H9 (cell line): ENCODE data around the gene FCAR. TPM values are rescaled to one million over a fixed set of nuclear protein-coding genes. Genes with fewer than 3 reads are reported as not detected.
"Not testable (repeated sequence)": the region's sequence is repeated elsewhere in the genome, so short reads cannot be mapped to it uniquely, and the experiment has no call there.

ENCODE experiments used
- DNase-seq: peaks from one replicate; pipeline ENCODE4 v3.0.0-alpha.2; 2017
- H2AFZ ChIP-seq: one replicate; pipeline ENCODE4 v1.6.1; 2013; ENCODE audit warnings: mild to moderate bottlenecking, low read length, control low read depth, moderate library complexity
- H2AK5ac ChIP-seq: 2 replicates; pipeline ENCODE4 v1.6.1; 2013; ENCODE audit warnings: low read length, control low read depth, mixed read lengths; ENCODE audit not compliant: insufficient read length
- H2BK120ac ChIP-seq: one replicate; pipeline ENCODE4 v1.6.1; 2013; ENCODE audit warnings: low read depth, mild to moderate bottlenecking, low read length, control low read depth, inconsistent platforms; ENCODE audit not compliant: poor library complexity, severe bottlenecking
- H2BK12ac ChIP-seq: 2 replicates; pipeline ENCODE4 v1.6.1; 2013; ENCODE audit warnings: low read length, control low read depth, mixed read lengths, low read depth; ENCODE audit not compliant: insufficient read length
- H2BK15ac ChIP-seq: 2 replicates; pipeline ENCODE4 v1.6.1; 2013; ENCODE audit warnings: low read depth, low read length, control low read depth
- H2BK20ac ChIP-seq: one replicate; pipeline ENCODE4 v1.6.1; 2013; ENCODE audit warnings: low read depth, mild to moderate bottlenecking, low read length, control low read depth, inconsistent platforms; ENCODE audit not compliant: poor library complexity, severe bottlenecking
- H2BK5ac ChIP-seq: 2 replicates; pipeline ENCODE4 v1.6.1; 2013; ENCODE audit warnings: low read length, control low read depth, mixed read lengths; ENCODE audit not compliant: insufficient read length
- H3K14ac ChIP-seq: 2 replicates; pipeline ENCODE4 v1.6.1; 2013; ENCODE audit warnings: low read length, control low read depth; ENCODE audit not compliant: insufficient read depth
- H3K18ac ChIP-seq: 2 replicates; pipeline ENCODE4 v1.6.1; 2013; ENCODE audit warnings: low read depth, mild to moderate bottlenecking, mixed read lengths, low read length, control low read depth; ENCODE audit not compliant: insufficient read length
- H3K23ac ChIP-seq: 2 replicates; pipeline ENCODE4 v1.6.1; 2013; ENCODE audit warnings: low read length, control low read depth, mixed read lengths, low read depth; ENCODE audit not compliant: insufficient read length
- H3K23me2 ChIP-seq: 2 replicates; pipeline ENCODE4 v1.6.1; 2013; ENCODE audit warnings: low read depth, mild to moderate bottlenecking, mixed read lengths, low read length, control low read depth; ENCODE audit not compliant: insufficient read length, poor library complexity, severe bottlenecking
- H3K27ac ChIP-seq: 2 replicates; pipeline ENCODE4 v1.5.1; 2013; ENCODE audit warnings: low read length, control low read depth, mixed read lengths, low read depth; ENCODE audit not compliant: insufficient read length
- H3K27me3 ChIP-seq: 2 replicates; pipeline ENCODE4 v1.6.1; 2013; ENCODE audit warnings: low read length, control low read depth, inconsistent platforms; ENCODE audit not compliant: insufficient read depth
- H3K4ac ChIP-seq: 2 replicates; pipeline ENCODE4 v1.6.1; 2013; ENCODE audit warnings: low read depth, mild to moderate bottlenecking, control low read depth, inconsistent platforms, low read length, moderate library complexity
- H3K4me1 ChIP-seq: 2 replicates; pipeline ENCODE4 v1.6.1; 2013; ENCODE audit warnings: low read length, control low read depth, inconsistent platforms; ENCODE audit not compliant: insufficient read depth
- H3K4me2 ChIP-seq: 2 replicates; pipeline ENCODE4 v1.6.1; 2013; ENCODE audit warnings: low read length, control low read depth, mixed read lengths; ENCODE audit not compliant: insufficient read length, insufficient read depth
- H3K56ac ChIP-seq: 2 replicates; pipeline ENCODE4 v1.6.1; 2013; ENCODE audit warnings: low read depth, mild to moderate bottlenecking, mixed read lengths, low read length, control low read depth; ENCODE audit not compliant: insufficient read length
- H3K79me1 ChIP-seq: 2 replicates; pipeline ENCODE4 v1.6.1; 2013; ENCODE audit warnings: low read depth, mild to moderate bottlenecking, moderate library complexity, low read length, control low read depth, inconsistent platforms; ENCODE audit not compliant: insufficient read depth, poor library complexity, severe bottlenecking
- H3K79me2 ChIP-seq: 2 replicates; pipeline ENCODE4 v1.6.1; 2013; ENCODE audit warnings: low read length, control low read depth, inconsistent platforms; ENCODE audit not compliant: insufficient read depth
- H3K9ac ChIP-seq: 2 replicates; pipeline ENCODE4 v1.6.1; 2013; ENCODE audit warnings: low read length, control low read depth, mixed read lengths; ENCODE audit not compliant: insufficient read length; ENCODE audit errors: extremely low read depth
- H3K9me3 ChIP-seq: one replicate; pipeline ENCODE4 v1.6.1; 2013; ENCODE audit warnings: low read depth, low read length, inconsistent platforms; ENCODE audit not compliant: control insufficient read depth
- H3T11ph ChIP-seq: one replicate; pipeline ENCODE4 v1.6.1; 2013; ENCODE audit warnings: mild to moderate bottlenecking, low read length, control low read depth, inconsistent platforms
- H4K20me1 ChIP-seq: one replicate; pipeline ENCODE4 v1.6.1; 2013; ENCODE audit not compliant: control insufficient read depth, insufficient read length, insufficient read depth
- H4K5ac ChIP-seq: 2 replicates; pipeline ENCODE4 v1.6.1; 2013; ENCODE audit warnings: low read depth, mild to moderate bottlenecking, mixed read lengths, low read length, control low read depth; ENCODE audit not compliant: insufficient read length
- H4K8ac ChIP-seq: replicated peaks from 2 replicates; pipeline ENCODE4 v1.6.1; 2013; ENCODE audit warnings: low read length, control low read depth, mixed read lengths, low read depth; ENCODE audit not compliant: insufficient read length
- H4K91ac ChIP-seq: 2 replicates; pipeline ENCODE4 v1.6.1; 2013; ENCODE audit warnings: low read depth, mild to moderate bottlenecking, moderate library complexity, mixed read lengths, low read length, control low read depth; ENCODE audit not compliant: insufficient read length
- H3K27ac Mint-ChIP-seq, 3 experiments: 2 replicates in 2 of 3; 3 replicates in 1 of 3; pipeline ENCODE4 v1.8.0; 2020 to 2021; ENCODE audit warnings: mixed read lengths in 3 of 3, mild to moderate bottlenecking in 1 of 3, moderate library complexity in 1 of 3
- H3K27me3 Mint-ChIP-seq: 2 replicates; pipeline ENCODE4 v1.8.0; 2021; ENCODE audit warnings: low read depth, mild to moderate bottlenecking, moderate library complexity, mixed read lengths
- H3K36me3 Mint-ChIP-seq, 3 experiments: 2 replicates in 2 of 3; 3 replicates in 1 of 3; pipeline ENCODE4 v1.8.0; 2020 to 2021; ENCODE audit warnings: low read depth in 3 of 3, mixed read lengths in 3 of 3; ENCODE audit not compliant: insufficient read depth in 1 of 3
- H3K4me1 Mint-ChIP-seq, 2 experiments: 2 replicates each; pipeline ENCODE4 v1.8.0; 2020; ENCODE audit warnings: mixed read lengths in 2 of 2
- H3K4me3 Mint-ChIP-seq, 2 experiments: 2 replicates in 1 of 2; 3 replicates in 1 of 2; pipeline ENCODE4 v1.8.0; 2020 to 2021; ENCODE audit warnings: mild to moderate bottlenecking in 2 of 2, mixed read lengths in 2 of 2, moderate library complexity in 1 of 2
- H3K9me3 Mint-ChIP-seq, 2 experiments: 2 replicates in 1 of 2; 3 replicates in 1 of 2; pipeline ENCODE4 v1.8.0; 2020; ENCODE audit warnings: mild to moderate bottlenecking in 2 of 2, mixed read lengths in 2 of 2, moderate library complexity in 1 of 2
- WGBS: extraction: QIAGEN DNeasy Blood & Tissue Kit; methylation state at CpG from one replicate; pipeline ENCODE4 v1.1.7; 2013; ENCODE audit warnings: missing lambda C conversion rate, low lambda C conversion rate, mixed read lengths; ENCODE audit not compliant: insufficient read length; ENCODE audit errors: extremely low coverage; 5-methylcytosine and 5-hydroxymethylcytosine counted together
- total RNA-seq: library from RNA; stranded (reverse); gene quantifications from 2 replicates; pipeline ENCODE4 v1.2.1, GENCODE V29; 2021

The FCAR gene
- total RNA-seq, 1 experiment from 2014 or later = not detected

- H2BK20ac ChIP-seq, H3T11ph ChIP-seq, H3K79me2 ChIP-seq, H3K27me3 Mint-ChIP-seq, H3K4me3 Mint-ChIP-seq, H4K8ac ChIP-seq, DNase-seq, H2AFZ ChIP-seq, H3K79me1 ChIP-seq, H3K18ac ChIP-seq, H3K23me2 ChIP-seq, H2BK12ac ChIP-seq, H4K91ac ChIP-seq, H2BK120ac ChIP-seq, H3K23ac ChIP-seq, H2BK15ac ChIP-seq, H3K4me2 ChIP-seq, H2AK5ac ChIP-seq, H3K4me1 Mint-ChIP-seq, H3K9ac ChIP-seq, H3K56ac ChIP-seq, H3K27me3 ChIP-seq, H3K4me1 ChIP-seq, H3K4ac ChIP-seq, H3K14ac ChIP-seq, H4K20me1 ChIP-seq, H3K27ac ChIP-seq, H2BK5ac ChIP-seq, H4K5ac ChIP-seq, H3K27ac Mint-ChIP-seq: not testable (repeated sequence)
- peaks cover 78 to 82% of the 10 kb centered on the region in 2 experiments for H3K9me3 Mint-ChIP-seq
- peaks cover 0 to 35% (median 16%) of the 10 kb centered on the region in 3 experiments; a peak in 5 of 7 replicates for H3K36me3 Mint-ChIP-seq
- whole genome bisulfite sequencing = no CpG with 5 or more reads among the region's 7 CpGs
- H3K9me3 ChIP-seq = peaks cover 23% of the 10 kb centered on the region
These were observed 48.7 kb upstream of the FCAR start for GRCh38 chr19:54825326-54825725.

DNA sequence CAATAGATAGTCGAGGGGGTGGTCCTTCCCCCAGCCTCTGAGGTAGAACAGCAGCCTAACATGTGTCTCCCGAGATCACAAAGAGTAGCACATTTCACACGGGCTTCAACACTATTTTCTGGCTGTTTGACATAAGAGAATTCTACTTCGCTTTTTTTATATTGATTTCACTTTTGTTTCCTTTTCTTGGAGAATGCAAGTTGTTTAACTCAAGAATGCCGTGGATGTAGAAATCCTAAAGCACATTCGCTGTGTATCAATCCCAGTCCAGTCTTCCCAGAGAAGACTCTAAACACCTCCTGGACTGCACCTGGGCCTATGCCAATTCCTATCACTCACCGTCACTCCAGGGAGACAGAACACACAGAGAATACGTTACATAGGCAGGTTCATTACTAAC is 46.0 kb upstream of the FCAR start:
- H3K27me3 ChIP-seq, H4K8ac ChIP-seq, H3K23ac ChIP-seq, H3K4ac ChIP-seq, H2BK5ac ChIP-seq, H4K20me1 ChIP-seq, H3K9ac ChIP-seq, H3K23me2 ChIP-seq, H3K14ac ChIP-seq, H3K27ac ChIP-seq, H3K27me3 Mint-ChIP-seq, H3K9me3 ChIP-seq, H3K56ac ChIP-seq, H3K18ac ChIP-seq, H4K5ac ChIP-seq, H2AK5ac ChIP-seq, H3K4me1 ChIP-seq, H2BK15ac ChIP-seq, H3K27ac Mint-ChIP-seq, H4K91ac ChIP-seq, H2BK20ac ChIP-seq, H3K4me2 ChIP-seq, H3K79me1 ChIP-seq, DNase-seq, H2BK120ac ChIP-seq, H3K4me1 Mint-ChIP-seq, H3K4me3 Mint-ChIP-seq, H2AFZ ChIP-seq, H3K79me2 ChIP-seq, H3T11ph ChIP-seq, H2BK12ac ChIP-seq: not testable (repeated sequence)
- no CpG with 5 or more reads among the region's 8 CpGs for WGBS
- Mint-ChIP-seq H3K9me3 (peaks cover 75 to 80% of the 10 kb centered on the region in 2 experiments), H3K36me3 (peaks cover 5 to 26% (median 9%) of the 10 kb centered on the region in 3 experiments; a peak in 6 of 7 replicates)
